HG03442 (cell line): ENCODE measurements around the gene ROBO1.

Experiments used
- ATAC-seq: cut with Tn5 transposase; IDR thresholded peaks from one replicate; pipeline ENCODE4 v1.9.1; 2021; ENCODE audit warnings: mild to moderate bottlenecking, moderate library complexity; ENCODE audit not compliant: unreplicated experiment

The ROBO1 gene

DNA sequence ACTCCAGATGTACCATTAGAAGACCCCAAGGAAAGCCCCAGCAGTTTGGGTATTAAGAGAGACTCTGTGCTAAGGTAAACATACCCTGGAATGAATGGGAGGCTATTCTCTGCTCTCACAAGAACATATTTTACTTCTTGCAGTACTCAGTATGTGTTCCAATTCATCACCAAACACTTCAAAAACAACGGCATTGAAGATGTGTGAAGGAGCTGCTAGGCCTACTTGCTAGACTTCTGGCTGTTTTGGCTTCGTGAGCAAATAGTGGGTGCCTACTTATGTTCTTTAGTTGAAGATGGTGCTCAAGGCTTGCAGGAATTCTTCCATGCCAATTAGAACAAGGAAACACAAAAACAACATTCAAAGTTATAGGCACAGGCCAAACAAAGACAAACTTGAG is 514.5 kb downstream of the ROBO1 start:
- ATAC-seq: no peak

DNA sequence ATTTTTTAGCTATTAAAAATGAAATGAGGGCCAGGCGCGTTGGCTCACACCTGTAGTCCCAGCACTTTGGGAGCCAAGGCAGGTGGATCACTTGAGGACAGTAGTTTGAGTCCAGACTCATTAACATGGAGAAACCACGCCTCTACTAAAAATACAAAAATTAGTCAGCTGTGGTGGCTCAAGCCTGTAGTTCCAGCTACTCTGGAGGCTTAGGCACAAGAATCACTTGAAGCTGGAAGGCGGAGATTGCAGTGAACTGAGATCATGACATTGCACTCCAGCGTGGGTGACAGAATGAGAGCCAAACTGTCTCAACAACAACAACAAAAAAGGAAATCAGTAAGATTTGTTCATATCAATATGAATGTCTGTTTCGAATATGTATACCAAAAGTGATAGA is 517.1 kb downstream of the ROBO1 start:
- ATAC-seq: no peak

DNA sequence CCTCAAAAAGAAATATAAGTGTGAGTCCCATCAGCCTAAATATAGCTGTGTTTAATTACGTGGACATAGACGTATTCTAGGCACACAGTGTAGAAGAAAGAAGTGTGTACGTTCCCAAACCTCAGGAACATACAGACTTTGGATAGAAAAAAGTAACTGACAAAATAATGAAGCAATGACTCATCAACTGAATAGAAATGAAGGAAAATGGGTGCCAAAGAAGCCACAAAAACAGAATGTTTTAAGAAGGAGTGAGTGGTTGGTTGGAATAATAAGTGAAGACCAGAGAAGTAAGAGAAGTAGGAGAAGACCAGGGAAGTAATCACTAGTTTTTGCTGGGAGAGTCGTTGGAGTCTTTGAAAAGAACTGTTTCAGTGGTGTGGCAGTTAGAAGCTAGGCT is 518.1 kb downstream of the ROBO1 start:
- no peak for ATAC-seq

DNA sequence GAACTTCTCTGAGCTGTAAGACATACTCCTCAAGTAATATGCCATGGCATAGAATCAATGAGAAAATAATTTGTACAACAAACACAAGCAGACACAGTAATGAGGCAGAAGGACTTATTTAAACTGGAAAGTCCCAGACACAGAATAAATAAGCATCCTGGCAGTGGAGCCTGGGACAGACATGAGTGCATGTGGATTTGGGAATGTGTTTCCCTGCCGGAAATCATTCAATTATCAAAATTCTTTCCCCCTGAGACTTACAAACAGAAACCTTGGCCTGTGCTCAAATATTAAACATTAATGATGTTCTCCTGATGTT is 520.1 kb downstream of the ROBO1 start:
- no peak for ATAC-seq

DNA sequence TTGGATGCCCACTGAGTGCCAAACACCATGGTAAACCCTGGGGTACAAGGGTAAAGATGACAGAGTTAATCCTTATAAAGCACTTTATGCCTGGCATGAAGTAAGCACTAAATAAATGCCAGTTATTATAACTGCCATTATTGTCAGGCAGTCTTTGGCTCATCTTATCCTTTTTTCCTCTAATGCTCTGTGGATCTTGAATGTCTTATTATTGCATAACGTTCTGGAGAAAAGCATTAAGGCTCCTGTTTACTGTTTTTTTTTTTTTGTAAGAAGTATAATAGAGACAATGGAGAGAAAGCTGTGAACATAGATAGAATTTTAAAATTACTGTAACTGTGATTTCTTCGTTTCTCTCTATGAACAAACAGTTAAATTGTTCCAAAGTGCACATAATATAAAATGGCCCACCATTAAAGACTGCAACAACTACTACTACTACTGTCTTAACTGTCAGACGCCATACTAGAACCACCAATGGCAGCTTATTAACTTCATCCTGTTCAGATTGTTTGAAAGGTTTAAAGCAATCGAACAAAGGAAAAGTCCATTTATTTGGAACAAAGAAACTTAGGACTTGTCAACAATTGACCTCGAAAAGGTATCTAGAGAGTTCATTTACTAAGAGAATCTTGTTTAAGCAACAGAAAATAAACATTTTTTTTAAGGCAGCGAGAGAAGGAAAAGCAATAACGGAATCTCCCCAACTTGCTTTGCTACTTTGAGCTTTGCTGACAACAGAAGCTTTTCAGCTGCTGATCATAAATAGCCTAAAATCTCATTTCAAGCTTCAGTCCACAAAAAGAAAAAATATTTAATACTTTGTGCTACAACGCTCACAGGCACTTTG is 520.7 kb downstream of the ROBO1 start:
- ATAC-seq: no peak

DNA sequence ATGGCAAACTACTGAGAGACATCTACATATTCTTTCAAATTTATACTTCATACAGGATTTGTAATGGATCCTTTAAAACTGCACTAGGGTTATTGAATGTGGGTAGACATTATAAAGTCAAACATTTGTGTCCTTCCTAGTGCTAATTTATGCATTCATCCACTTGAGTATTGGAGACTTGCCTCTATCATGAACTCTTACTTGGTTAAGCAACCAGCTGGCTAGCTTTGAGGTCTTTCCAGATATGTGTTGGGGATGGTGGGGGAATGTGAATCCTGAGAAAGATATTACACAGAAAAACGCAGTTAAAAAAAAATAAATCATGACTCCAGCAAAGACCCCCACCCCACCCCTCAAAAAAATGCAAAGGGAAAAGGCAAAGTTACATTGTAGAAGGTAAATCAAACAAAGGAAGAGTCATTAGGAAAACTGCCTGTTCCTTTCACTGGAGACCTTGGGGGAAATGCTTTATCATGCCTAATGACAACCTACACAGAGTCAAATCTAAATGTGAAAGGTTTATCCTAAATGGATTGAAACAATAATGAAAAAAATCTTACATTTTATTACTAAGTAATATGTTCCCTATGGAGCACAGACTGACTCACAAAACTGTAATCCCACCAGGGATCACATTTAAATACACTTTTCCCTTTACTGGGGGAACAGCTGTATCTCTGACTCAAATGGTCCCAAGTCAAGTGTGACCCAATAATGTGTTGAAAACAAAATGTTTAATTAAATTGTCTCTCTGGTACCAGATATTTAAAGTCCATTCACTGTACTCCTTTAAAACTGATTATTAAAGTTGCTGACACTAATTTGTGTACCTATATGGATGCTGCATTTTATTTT is 522.3 kb downstream of the ROBO1 start:
- no peak for ATAC-seq

DNA sequence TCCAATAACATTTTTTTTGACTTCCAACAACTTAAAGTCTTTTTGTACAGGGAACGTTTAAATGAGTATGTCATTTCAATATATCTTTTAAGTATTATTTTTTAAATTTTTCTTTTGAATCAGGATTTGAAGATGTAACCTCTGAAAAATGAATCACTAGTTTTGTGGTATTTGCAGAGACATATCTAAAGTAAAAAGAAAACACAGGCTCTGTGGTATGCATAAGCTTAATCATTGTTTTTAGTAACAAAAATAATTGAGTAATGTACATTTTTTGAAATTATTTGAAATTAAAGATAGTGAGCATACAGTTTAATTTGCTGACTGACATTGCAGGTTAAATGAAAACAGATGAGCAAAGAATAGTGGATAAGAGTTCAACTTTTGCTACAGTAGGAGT is 531.3 kb downstream of the ROBO1 start:
- no peak for ATAC-seq

DNA sequence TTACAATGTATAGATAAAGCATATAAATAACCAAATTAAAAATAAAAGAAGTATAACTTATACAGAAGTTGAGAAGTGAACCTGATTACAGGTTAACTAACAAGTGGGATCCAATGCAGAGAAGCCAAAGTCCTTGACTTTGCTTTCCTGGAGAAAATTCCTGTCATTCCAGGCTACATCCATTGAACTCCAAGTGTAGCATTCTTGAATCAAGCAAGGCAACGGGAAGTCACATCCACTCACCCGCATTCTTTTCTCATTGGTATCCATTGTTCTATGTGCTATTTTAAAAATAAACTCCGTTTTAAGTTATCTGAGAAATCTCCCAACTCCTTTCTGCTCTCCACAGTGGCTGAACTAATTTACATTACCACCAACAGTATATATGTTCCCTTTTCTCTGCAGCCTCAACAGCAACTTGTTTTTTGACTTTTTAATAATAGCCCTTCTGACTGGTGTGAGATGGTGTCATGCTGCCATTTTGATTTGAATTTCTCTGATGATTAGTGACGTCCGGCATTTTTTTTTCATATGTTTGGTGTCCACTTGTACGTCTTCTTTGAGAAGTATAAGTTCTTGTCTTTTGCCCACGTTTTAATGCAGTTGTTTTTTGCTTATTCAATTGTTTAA is 534.3 kb downstream of the ROBO1 start:
- ATAC-seq: no peak

DNA sequence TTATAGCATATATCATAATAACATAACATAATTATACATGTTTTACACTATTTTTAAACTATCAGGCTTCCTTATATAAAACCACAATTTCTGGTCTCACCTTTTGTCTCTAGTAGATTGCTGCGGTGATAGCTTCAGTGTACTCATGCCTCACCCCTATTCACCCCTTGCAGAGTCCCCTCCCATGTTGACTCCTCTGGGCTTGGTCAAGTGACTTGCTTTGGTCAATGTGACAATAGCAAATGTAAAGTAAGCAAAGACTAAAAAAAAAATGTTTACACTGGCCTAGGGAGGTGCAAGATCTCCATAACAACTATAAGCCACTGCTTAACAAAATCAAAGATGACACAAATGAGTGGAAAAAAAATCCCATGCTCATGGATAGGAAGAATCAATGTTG is 537.5 kb downstream of the ROBO1 start:
- ATAC-seq: no peak

DNA sequence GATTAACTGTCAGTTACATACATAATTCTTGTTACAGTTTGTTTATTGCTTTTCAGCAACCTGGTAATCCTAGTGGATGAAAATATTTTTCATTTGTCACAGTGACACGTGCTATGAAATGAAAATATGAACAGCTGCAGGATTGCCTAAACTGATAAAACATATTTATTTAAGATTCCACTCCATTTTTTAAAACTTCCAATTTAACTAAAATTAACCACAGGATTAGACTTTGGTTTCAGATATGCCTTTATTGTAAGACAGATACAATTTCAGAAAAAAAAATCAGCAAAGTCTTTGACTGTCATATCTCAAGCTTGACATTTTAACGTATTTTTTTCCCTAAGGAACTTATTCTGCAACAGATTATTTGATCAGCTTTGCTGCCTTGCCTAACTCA is 550.7 kb downstream of the ROBO1 start:
- ATAC-seq: no peak

DNA sequence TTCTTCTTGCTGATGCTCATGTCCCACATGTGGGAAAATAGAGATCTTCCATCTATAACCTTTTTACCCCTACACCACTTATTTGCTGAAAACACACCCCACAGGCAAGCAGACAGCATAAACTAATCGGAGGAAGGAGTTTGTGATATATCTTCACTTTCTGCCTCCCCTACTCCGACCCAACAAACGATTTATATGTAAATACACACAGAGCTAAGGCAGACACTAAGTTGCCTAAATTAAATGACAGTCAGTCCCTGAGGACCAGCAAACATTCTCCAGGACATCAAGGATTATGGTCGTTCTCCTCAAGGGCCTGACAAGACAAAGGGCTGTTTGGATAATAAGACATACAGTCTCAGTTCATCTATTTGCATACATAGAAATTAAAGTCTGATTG is 552.5 kb downstream of the ROBO1 start:
- ATAC-seq: no peak

DNA sequence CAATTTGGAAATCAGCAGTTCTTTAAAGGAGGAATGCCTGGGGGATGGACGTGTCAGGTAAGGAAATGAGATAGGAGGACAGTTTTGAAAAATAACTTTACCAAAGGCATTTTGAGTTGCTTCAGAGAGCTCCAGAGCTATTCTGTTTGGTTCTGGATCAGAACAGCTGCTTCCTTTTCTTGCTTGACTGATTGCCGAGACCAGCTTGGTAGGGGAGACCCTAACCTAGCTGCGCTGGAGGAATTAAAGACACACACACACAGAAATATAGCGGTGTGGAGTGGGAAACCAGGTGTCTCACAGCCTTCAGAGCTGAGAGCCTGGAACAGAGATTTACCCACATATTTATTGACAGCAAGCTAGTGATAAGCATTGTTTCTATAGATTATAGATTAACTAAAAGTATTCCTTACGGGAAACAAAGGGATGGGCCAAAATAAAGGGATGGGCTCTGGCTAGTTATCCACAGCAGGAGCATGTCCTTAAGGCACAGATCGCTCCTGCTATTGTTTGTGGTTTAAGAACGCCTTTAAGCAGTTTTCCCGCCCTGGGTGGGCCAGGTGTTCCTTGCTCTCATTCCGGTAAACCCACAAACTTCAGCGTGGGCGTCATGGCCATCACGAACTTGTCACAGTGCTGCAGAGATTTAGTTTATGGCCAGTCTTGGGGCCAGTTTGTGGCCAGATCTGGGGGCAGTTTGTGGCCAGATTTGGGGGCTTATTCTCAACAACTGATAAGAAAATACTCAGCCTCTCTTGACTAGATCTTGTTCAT is 556.0 kb downstream of the ROBO1 start:
- no peak for ATAC-seq

DNA sequence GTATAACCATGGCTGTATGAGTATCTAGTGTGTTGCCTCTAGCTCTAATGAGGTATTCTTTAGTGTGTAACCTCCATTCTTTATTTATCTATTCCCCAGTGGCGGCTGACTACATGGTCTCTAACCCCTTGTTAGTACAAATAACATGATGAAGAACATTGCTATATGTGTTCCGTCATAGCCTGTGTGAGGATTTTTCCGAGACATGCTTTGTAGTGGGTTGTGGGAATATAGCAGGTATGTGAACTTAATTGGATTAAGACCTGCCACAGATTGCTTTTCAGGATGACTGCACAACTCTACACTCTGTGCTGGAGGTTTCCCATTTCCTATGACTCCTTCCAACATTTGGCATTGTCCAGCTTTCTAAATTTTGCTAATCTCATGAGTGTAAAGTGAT is 563.4 kb downstream of the ROBO1 start:
- ATAC-seq: no peak

DNA sequence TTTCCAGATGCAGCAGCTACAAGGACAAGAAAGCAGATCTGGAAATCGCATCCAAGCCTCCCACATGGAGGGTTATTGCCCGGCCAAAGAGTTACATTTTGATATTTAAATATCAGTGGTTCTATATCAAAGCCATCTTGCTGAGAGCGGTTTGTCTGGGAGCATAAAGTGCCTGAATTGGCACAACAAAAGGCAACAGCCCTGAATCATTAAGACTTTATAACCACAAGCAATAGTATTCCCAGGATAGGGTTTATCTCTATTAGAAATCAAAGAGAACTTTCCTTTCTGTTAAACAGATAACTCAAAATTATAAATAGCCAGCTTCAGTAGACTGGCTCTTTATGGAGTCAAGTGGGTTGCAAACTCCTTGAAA is 564.7 kb downstream of the ROBO1 start:
- ATAC-seq: no peak

DNA sequence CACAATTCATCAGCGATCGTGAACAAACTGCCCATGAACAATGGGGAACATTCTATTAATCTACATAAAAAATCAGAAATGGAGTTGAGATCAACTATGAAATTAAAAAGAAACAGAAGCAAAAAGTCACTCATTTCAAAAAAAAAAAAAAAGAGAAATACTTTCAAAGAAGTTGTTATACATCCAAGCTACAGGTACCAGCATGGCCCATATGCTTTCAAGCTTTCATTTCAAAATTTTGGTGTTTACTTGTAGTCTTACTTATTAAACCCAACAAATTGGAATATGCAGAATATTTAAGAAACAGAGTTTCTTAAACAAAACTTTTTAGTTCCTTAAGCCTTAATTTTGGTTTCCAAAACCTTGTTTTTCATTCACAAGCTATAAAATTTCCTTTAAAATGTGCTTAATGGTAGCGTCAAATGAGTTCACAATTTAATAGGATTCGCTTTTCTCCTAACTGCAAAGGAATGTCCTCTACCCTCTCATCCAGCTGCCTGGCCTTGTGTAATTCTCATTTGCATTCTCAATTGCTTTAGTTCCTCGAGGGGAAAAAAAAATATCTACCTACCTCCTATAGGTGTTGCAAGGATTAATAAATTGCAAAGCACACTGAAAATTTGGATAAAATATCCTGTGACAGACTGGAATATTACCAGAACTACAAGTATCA is 565.2 kb downstream of the ROBO1 start:
- no peak for ATAC-seq

DNA sequence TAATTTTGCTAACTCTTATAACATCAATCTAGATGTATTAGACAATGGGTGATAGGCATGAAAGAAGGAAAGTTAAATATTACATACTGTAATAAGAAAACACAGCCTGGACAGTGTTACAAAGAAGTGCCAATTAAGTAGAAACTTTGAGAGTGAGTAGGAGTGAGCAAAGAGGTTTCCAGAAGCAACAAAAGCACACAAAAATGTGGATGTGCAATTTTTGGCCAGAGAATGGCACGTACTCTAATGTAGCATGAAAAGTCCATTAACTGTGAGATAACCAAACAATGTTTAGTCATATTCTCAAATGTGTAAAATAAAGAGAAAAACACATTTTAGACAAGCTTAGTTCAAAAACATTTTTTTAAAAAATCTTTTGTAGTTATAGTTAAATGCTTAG is 567.3 kb downstream of the ROBO1 start:
- ATAC-seq: no peak

DNA sequence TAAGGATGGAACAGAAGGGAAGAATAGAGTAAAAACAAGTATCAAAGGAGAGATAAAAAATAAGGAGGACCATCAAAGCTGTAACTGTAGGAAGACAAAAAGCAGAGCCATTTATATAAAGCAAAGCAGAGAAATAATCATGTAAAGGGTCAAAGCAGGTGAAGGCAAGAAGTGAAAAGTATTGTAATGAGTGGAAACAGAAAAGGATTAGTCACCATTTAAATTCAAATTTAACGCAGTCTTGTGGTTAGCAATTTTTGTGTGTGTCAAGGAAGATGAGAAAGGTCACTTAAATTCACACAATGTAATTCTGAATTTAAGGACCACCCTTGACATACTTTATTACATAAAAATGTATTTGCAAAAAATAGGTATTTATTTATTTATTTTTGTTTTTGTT is 567.8 kb downstream of the ROBO1 start:
- no peak for ATAC-seq

DNA sequence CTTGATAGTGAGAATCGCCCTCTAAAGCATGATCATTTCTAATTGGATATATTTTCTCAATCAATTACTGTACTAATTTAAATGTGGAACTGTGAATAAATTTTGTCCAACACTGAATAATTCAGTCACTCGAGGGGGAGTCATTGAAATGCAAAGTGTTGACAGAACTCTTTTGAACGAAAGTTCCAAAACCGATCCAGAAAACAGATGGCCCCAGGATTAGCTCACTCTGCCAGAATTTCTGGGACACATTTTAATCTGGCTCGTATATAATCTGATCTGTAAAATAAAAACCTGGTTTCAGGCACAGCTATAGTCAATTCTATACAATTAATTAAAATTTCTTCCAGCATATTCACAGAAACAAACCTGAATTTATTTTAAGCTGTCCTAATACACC is 580.4 kb downstream of the ROBO1 start:
- ATAC-seq: no peak

DNA sequence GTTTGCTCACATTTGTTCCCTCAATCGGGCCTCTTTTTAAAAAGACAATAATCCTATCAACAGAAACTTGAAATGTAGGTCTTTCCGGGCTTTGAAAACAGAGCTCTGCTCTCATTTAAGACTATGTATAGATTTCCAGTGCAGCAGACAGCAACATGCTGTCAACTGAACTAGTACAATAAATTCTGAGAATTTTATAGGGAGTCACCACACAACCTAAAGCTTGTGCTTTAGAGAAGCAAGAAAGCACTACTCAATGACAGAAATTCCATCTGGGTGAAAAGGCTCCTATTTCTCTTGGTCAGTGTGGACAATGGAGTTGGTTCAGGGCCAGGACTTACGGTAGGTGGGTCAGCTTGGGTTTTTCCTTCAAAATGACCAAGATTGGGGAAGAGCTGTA is 583.5 kb downstream of the ROBO1 start:
- no peak for ATAC-seq

DNA sequence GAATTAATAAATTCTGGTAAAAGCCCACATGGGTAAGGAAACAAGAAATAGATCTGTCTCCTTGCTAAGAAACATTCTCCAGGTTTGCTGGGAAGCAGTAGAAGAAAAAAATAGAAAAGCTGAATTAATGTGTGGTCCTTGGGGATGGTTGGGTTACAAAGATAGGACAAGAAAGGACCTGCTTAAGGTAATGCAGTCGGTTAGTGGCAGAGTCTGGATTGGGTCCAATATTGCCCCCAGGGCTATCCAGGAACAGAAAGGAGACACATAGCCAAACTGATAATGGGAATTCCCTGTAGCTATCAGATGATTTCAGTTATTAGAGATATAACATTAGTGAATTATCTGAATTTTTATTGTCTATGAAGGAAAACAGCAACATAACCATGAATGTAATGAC is 584.3 kb downstream of the ROBO1 start:
- no peak for ATAC-seq
